Activated gamma-delta T cell (primary cell): ENCODE data around the gene ZNRF4.

Source experiments
- DNase-seq: peaks from one replicate; lab custom pipeline; 2025; lab: John Stamatoyannopoulos, UW

ZNRF4 gene

DNA sequence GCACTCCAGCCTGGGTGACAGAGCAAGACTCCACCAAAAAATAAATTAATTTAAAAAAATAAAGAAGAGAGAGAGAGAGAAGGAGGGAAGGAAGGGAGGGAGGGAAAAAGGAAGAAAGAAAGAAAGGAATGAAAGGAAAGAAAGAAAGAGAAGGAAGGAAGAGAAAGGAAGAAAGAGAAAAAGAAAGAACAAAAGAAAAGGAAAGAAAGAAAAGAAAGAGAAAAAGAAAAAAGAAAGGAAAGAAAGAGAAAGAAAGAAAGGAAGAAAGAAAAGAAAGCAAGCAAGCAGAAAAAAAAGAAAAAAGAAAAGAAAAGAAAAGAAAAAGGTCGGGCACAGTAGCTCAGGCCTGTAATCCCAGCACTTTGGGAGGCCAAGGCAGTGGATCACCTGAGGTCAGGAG is 14.9 kb upstream of the ZNRF4 start:
- no peak for DNase-seq

DNA sequence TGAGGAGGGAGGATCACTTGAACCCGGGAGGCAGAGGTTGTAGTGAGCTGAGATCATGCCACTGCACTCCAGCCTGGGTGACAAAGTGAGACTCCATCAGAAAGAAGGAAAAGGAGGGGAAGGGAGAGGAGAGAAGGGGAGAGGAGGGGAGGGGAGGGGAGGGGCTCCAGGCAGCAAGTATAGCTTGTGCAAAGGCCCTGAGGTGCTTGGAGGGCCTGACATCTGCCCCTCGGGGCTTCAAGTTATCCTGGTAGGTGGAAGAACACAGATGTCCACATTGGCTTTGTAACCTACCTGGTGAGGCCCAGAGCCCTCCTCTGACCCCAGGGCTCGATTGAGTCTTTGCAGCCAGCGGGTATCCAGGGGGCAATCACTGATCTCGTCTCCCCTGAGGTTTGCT is 11.5 kb upstream of the ZNRF4 start:
- no peak for DNase-seq

DNA sequence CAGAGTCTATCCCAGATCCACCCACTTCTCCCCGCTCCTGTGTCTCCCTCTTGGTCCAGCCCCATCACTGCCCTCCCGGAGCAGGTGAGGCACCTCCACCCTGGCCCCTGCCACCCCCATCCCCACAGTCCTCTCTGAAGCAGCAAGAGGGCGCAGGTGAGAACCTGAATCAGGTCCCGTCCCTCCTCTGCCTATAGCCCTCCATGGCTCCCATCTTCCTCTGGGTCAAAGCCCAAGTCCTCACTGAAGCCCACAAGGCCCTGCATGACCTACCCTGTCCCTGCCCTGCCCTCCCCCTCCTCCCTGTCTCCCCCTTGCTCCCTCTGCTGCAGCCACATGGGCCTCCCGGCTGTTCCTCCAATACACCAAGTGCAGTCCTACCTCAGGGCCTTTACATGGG is 10.8 kb upstream of the ZNRF4 start:
- DNase-seq: no peak

DNA sequence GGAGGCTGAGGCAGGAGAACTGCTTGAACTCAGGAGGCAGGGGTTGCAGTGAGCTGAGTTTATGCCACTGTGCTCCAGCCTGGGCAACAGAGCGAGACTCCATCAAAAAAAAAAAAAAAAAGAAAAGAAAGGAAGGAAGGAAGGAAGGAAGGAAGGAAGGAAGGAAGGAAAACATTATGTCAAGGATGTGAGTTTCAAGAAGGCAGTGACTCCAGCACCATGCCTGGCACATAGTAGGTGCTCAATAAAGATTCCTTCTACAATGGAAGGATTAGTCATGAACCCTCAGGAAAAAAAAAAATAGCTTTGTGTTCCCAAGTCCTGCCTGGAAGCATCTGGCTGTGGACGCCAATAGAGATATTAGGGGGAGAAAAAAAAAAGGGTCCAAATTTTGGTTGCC is 10.1 kb upstream of the ZNRF4 start:
- DNase-seq: no peak

DNA sequence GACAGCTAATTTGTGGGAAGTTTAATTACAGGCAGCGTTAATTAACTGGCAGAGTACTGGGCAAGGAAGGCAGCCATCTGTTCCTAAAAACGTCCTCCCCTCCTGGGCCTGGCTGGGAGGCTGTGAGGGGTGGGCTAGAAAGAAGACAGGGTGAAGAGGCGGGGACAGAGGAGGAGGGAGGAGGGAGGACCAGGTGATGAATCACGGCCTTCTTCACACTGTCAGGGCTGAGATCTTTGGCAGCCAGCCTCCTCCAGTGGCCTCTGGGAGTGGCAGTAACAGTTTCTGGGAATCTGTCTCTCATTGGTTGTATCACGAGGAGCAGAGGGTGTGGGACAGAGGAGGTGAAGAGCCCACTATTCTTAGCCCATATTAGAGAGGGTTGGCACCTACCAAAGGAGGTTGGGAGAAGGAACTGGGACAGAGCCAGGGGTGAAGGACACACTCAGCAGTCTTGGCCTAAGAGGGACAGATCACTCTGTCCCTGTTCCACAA is 9.6 kb upstream of the ZNRF4 start:
- DNase-seq: no peak

DNA sequence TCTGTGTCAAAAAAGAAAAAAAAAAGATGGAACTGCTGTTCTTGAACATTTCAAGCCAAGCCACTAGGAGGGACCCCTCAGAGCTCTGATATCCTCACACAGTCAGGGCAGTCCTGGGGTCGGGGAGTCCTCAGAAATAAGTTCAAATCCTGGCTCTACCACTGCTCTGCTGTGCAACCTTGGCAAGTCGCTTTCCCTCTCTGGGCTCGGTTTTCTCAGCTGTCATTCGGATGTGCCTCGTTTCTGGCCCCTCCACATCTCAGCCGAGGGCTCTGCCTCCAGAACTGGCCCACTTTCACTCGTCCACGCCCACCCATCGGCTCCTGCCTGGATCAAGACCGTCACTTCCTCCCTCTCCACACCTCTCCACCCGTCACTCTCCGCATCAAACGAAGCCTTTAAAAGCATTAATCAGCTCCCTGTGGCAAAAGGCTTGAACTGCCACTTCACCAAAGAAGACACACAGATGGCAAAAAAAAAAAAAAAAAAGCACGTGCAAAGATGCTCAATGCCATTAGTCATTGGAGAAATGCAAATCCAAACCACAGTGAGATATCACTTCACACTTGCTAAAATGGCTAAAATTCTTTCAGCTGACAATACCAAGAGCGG is 7.4 kb upstream of the ZNRF4 start:
- DNase-seq: no peak

DNA sequence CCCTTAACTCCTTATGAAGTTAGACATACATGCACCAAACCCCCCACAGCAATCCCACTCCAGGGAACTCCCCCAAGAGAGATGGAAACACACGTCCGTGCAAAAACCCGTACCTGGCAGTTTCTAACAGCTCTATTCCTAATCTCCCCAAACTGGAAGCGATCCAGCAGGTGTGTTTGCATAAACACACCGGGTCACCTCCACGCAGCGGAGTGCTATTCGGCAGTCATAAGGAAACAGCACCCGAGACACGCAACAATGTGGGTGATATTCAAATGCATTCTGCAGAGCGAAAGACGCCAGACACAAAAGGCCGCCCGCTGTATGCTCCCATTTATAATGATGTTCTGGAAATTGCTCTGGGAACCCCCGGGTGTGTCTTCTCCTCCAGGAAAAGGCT is 6.8 kb upstream of the ZNRF4 start:
- no peak for DNase-seq

DNA sequence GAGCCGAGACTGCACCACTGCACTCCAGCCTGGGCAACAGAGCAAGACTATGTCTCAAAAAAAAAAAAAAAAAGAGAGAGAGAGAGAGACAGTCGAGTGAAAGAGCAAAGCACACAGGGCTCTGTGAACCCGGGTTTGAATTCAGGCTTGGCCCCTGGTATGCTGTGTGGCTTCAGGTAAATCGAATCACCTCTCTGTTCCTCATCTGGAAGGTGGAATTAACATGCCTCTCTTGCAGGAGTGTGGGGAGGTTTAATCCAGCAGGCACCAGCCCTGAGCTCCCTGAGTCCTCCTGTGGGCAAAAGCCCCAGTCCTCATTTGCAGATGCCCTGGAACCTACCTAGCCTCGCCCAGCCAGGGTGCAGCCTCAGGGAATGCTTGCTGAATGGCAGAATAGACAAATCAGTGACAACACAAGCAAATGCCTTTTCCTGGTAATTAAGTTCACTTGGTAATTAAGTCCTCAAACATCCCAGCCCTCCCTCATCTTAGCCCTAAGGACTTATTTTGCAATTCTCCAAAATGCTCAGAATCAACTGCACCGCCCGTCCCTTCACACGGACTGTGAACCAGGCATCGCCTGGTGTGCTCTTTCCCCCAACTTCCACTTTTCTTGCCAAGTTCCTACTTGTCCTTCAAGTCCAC is 4.6 kb upstream of the ZNRF4 start:
- DNase-seq: no peak

DNA sequence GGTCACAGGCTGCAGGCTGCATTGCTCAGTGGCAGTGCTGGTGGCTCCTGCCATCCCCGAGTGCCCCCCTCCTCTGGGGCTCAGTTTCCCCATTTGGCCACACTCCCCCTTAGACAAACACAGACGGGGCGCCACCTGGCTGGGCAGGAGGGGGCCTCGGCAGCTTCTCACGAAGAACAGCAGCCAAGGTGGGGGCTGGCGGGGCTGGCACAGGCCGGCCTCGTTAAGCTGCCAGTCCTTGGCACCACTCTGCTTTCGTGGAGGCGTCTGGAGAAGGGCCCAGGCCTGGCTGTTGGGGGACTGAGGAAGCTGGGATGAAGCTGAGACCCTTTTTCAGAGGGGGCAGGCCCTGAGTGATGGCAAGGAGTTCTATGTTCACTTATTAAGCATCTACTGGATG is 3.7 kb upstream of the ZNRF4 start:
- no peak for DNase-seq

DNA sequence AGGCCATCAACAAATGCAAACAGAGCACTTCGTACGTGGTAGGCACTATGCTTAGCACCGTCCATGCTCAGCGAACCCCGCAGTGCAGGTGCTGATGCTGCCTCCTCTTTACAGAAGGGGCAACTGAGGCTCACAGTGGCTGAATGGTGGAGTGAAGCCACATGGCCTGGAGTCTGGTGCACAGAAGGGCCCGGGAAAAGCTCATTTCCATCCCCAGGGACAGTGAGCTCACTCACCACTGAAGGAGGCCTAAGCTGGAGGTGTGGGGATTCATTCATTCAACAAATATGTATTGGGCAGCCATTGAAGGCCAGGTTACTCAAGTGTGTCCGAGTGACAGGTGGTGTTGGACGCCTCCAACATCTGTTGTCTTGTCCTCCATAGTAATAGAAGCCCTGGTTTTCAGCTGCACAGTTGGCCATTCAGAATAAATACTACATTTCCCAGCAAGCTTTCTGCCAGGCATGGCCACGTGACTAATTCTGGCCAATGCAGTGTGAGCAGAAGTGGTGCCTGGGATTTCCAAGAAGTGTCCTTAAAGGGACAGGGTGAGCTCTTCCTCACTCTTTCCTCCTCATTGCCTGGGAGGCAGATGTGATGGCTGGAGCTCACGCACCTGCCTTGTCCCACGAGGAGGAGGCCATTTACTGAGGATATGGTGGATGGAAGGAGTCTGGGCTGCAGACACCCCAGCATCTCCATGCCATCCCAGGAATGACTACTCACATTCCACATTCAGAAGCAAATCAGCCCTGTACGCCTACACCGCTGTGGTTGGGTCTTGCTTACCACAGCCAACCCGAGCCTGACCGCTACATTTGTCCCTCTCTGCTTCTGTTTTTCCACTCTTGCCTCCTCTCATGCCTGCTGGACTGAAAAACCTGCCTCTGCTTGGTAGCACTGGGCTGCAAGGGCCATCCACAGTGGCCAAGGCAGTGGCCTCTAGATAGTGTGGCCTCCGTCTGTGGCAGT is 2.3 kb upstream of the ZNRF4 start:
- DNase-seq: no peak

DNA sequence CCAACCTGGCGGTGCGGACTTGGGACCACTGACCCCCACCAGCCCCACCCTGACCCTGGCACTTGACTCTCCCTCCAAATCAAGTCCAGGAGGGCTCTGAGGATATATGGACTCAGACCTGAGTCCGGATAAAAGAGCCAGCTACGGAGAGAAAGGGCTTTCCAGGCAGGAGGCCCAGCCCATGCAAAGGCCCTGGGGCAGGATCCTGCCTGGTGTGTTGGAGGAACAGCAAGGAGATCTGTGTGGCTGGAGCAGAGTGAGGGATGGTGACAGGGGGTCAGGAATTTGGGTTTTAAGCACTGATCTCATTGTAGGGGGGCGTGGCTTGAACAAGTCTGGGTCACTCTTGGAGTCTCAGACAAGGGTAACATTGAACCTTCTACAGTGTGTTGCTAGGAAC is 474 bp upstream of the ZNRF4 start:
- no peak for DNase-seq

DNA sequence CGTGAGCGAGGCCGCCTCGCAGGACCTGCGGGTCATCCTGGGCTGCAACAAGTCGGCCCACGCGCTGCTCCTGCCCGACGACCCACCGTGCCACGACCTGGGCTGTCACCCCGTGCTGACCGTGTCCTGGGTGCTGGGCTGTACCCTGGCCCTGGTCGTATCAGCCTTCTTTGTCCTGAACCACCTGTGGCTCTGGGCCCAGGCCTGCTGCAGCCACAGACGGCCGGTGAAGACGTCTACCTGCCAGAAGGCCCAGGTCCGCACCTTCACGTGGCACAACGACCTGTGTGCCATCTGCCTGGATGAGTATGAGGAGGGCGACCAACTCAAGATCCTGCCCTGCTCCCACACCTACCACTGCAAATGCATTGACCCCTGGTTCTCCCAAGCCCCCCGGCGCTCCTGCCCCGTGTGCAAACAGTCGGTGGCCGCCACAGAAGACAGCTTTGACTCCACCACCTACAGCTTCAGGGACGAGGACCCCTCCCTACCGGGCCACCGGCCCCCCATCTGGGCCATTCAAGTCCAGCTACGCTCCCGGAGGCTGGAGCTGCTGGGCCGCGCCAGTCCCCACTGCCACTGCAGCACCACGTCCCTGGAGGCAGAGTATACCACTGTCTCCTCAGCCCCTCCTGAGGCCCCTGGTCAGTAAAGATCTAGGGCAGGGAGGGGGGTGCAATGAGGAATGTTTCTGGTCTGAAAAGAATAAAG is 1.1 kb downstream of the ZNRF4 start:
- DNase-seq: no peak

DNA sequence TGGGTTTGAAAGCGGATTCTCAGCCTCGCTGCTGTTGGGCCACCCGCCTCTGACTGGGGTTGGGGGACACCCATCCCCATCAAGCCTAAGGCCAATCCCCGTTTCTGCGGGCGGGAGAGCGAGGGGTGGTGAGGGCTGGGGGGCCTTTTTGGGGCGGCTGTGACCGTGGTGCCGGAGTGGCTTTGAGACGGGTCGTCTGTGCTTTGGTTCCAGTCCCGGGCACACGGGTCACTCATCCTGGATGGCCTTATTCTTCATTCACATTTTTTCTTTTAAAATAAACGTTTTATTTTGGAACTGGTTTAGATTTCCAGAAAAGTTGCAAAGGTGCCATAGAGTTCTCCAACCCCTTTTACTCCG is 1.6 kb downstream of the ZNRF4 start:
- DNase-seq: no peak

DNA sequence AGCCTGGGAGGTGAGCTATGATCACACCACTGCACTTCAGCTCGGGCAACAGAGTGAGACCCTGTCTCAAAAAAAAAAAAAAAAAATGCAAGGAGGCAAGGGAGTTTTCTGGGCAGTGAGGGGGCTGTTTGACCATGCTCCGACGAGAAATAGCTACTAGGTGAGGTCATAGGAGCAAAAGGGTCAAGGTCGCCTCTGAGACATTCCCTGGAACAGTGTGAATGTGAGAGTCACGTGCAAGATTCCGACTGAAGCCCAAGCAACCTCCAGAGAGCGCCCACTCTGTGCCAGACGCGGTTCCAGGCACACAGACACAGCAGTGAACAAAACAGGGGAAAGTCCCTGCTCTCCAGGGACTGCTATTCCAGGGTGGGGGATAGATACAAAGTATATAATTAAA is 2.5 kb downstream of the ZNRF4 start:
- DNase-seq: no peak

DNA sequence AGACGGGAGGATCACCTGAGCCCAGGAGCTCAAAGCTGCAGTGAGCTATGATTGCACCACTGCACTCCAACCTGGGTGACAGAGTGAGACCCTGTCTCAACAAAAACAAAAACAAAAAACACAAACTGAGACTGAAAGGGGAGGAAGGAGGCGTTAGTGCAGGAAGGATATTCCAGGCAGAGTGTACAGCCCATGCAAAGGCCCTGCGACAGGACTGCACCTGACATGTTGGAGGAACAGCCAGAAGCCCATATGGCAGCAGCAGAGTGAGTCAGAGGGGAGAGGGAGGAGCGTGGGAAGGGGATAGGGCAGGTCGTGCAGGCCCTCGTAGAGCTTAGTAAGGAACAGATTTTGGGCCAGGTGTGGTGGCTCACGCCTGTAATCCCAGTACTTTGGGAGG is 3.2 kb downstream of the ZNRF4 start:
- no peak for DNase-seq

DNA sequence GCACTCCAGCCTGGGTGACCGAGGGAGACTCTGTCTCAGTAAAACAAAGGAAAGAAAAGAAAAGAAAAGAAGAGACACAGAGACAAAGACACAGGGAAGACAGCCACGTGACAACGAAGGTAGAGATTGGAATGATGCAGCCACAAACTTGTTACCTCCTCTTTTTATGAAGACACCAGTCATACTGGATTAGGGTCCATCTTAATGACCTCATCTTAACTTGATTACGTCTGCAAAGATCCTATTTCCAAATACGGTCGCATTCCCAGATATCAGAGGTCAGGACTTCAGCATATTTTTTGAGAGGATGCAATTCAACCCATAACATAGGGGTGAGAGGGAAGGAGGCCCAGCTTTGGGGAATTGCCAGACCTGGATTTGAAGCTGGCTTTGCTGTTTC is 4.1 kb downstream of the ZNRF4 start:
- DNase-seq: no peak

DNA sequence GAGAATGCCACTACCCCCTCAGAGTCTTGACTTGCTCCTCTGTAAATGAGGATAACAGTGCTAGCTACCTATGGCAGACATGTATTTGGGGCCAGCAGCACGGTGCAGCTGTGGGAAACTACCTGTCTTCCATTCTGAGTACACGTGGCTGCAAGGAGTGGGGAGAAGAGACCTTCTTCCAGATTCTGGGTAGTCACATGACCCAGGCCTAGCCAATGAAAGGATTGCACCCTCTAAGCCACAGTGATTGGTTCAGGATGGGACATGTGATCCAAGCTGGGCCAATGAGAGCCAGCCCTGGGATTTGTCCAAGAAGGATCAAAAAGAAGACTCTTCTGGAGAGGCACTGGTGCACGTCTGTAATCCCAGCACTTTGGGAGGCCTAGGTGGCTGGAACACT is 5.5 kb downstream of the ZNRF4 start:
- no peak for DNase-seq

DNA sequence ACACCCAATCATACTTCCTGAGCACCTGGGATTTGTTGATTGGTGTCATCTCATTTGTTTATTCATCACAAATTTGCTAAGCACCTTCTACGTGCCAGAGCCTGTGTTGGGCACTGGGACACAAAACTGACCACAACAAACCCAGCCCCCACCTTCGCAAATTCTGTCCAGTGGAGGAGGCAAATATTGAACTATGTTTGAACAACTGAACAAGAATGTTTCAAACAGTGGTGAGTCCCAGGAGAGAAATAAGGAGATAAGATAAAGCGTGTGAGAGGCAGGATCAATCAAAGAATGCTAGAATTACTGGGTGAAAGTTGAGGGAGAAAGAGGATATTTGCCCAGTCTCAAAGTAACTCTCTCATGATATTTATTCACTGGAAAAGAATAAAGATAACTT is 8.7 kb downstream of the ZNRF4 start:
- DNase-seq: no peak

DNA sequence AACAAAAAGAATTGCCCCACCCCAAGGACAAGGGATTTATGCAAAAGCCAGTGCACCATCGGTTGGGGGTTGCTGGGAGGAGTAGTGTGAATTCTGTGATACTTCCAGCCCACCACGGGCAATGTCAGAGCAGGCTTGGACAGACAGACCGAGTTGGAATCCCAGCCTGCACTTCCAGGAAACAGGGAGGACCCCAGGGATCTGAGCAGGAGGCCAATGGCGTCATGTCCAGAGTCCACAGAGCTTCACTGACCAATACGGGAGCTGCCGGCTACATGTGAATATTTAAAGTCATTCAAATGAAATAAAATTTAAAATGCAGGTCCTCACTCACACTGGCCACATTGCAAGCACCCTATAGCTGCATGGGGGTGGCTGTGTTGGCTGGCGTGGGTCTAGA is 10.9 kb downstream of the ZNRF4 start:
- no peak for DNase-seq

DNA sequence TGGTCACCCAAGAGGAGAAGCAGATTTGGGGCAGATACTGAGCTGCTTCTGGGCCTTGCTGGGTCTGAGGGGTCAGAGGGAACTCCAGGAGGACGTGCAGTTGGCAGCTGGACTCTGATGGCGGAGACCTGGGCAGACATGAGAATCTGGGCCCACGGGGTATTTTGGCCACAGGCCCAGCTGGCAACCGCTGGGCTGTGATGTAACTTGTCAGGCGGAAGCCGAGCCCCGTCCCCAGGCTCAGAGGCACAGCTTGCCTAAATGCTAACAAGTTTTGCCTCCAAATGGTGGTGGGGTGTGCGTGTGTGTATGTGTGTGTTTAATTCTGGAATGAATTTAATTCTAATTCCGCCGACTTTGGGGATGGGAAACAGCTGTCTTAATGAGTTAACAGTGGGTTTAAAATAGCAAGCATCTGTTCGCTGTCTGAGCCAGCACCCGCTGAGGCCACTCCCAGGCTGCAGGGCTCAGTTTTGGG is 11.6 kb downstream of the ZNRF4 start:
- DNase-seq: no peak

DNA sequence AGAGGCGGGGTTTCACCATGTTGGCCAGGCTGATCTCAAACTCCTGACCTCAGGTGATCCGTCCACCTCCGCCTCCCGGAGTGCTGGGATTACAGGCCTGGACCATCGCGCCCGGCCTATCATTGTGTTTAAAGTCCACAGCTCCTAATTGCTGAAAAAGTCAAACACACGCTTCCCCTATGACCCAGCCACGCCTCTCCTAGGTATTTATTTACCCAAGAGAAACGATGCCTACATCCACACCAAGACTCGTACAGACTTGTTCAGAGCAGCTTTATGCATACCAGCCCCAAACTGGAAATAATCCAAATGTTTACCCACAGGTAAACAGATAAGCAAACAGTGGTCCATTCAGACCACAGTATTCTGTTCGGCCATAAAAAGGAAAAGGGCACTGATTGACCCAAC is 15.1 kb downstream of the ZNRF4 start:
- DNase-seq: no peak

DNA sequence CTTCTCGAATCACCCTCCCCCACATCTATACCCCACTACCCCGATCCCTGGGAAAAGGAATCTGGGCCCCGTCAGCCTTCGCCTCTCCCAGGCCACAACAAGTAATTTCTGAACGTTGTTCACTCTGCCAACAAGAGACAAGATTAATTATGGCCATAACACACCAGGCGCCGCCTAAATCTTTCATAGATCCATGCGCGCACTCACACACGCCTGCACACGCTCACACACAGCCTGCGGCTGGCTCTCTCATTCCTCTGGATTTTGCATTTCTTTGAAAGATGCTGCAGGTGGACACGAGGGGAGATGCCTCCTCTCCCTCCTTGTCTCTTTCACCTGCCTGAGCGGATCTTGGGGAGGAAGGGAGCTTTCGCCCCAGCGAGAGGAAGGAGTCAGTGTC is 17.1 kb downstream of the ZNRF4 start:
- DNase-seq: no peak
